ENCODE results near the gene DYDC2. TPM values are rescaled to one million over a fixed set of nuclear protein-coding genes. Genes with fewer than 3 reads are reported as not detected.

The DYDC2 gene
- total RNA-seq, 1 donor from 2014 or later = not detected

GRCh38 chr10:80359644-80360043 lies 3.1 kb downstream of the DYDC2 start:
- no peak for DNase-seq (ENCODE audit: low read depth)
- Histone ChIP-seq H3K4me2 (ENCODE audit: low read length) (no peak overlapping the region), H3K4me1 (ENCODE audit: insufficient read depth, low read length) (peaks cover 2% of the 10 kb centered on the region), H2AFZ (ENCODE audit: low read depth, low read length) (no peak overlapping the region), H3K27ac (ENCODE audit: low read depth, low read length) (no peak overlapping the region), H3K9ac (ENCODE audit: low read length) (no peak overlapping the region), H3K27me3 (ENCODE audit: insufficient read depth, low read length) (peaks cover 18% of the 10 kb centered on the region), H4K20me1 (ENCODE audit: insufficient read depth, low read length) (no peaks in the 10 kb centered on the region), H3K9me3 (ENCODE audit: insufficient read depth, low read depth, low read length) (no peaks in the 10 kb centered on the region), H3K36me3 (ENCODE audit: insufficient read depth, low read length) (no peaks in the 10 kb centered on the region), H3K79me2 (ENCODE audit: insufficient read depth, low read length) (no peaks in the 10 kb centered on the region), H3K4me3 (ENCODE audit: insufficient read depth, low read depth, low read length) (no peak overlapping the region)
- H3K9me3 Mint-ChIP-seq (ENCODE audit: unreplicated experiment) = peaks cover 4% of the 10 kb centered on the region
- H3K4me1 Mint-ChIP-seq (ENCODE audit: low read depth, unreplicated experiment) = no peaks in the 10 kb centered on the region
- no peak overlapping the region for H3K27ac Mint-ChIP-seq (ENCODE audit: unreplicated experiment)
- no peak overlapping the region for H3K4me3 Mint-ChIP-seq (ENCODE audit: unreplicated experiment)
- TF ChIP-seq EZH2 (IDR thresholded peaks at IDR 0.05; ENCODE audit: insufficient read depth, low read length) (no peak), CTCF (IDR thresholded peaks at IDR 0.05; ENCODE audit: insufficient read depth, low read depth, low read length) (no peak)
- no peaks in the 10 kb centered on the region for H3K36me3 Mint-ChIP-seq (ENCODE audit: low read depth, unreplicated experiment)
- peaks cover 21% of the 10 kb centered on the region for H3K27me3 Mint-ChIP-seq (ENCODE audit: low read depth, unreplicated experiment)
- FAIRE-seq = no peak

DNA sequence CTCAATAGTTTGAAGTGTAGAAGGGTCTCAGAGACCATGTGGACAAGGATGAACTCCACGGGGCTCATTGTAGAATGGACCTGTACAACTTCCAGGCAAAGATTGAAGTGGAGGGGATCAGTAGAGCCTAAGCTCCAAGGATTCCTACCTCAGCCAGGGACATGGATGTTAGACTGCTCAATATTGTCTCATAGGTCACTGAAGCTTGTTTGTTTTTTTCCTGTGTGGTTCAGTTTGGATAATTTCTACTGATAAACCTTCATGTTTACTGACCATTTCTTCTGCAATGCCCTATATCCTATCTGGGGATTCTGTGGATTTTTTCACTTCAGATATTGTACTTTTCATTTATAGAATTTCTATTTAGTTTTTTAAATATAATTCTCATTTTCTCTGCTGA lies 8.9 kb downstream of the DYDC2 start:
- Mint-ChIP-seq H3K36me3 (ENCODE audit: low read depth, unreplicated experiment) (no peaks in the 10 kb centered on the region), H3K9me3 (ENCODE audit: unreplicated experiment) (peaks cover 20% of the 10 kb centered on the region), H3K4me1 (ENCODE audit: low read depth, unreplicated experiment) (no peaks in the 10 kb centered on the region), H3K27me3 (ENCODE audit: low read depth, unreplicated experiment) (peaks cover 6% of the 10 kb centered on the region), H3K4me3 (ENCODE audit: unreplicated experiment) (no peak overlapping the region), H3K27ac (ENCODE audit: unreplicated experiment) (no peak overlapping the region)
- Histone ChIP-seq H3K4me2 (ENCODE audit: low read length) (no peak overlapping the region), H3K27me3 (ENCODE audit: insufficient read depth, low read length) (no peaks in the 10 kb centered on the region), H4K20me1 (ENCODE audit: insufficient read depth, low read length) (no peaks in the 10 kb centered on the region), H3K79me2 (ENCODE audit: insufficient read depth, low read length) (no peaks in the 10 kb centered on the region), H3K4me1 (ENCODE audit: insufficient read depth, low read length) (no peaks in the 10 kb centered on the region), H3K36me3 (ENCODE audit: insufficient read depth, low read length) (no peaks in the 10 kb centered on the region), H3K9me3 (ENCODE audit: insufficient read depth, low read depth, low read length) (no peaks in the 10 kb centered on the region), H2AFZ (ENCODE audit: low read depth, low read length) (no peak overlapping the region), H3K4me3 (ENCODE audit: insufficient read depth, low read depth, low read length) (no peak overlapping the region), H3K9ac (ENCODE audit: low read length) (no peak overlapping the region), H3K27ac (ENCODE audit: low read depth, low read length) (no peak overlapping the region)
- DNase-seq (ENCODE audit: low read depth) (no peak), FAIRE-seq (no peak)
- no peak for TF ChIP-seq EZH2 (IDR thresholded peaks at IDR 0.05; ENCODE audit: insufficient read depth, low read length)
- TF ChIP-seq CTCF (IDR thresholded peaks at IDR 0.05; ENCODE audit: insufficient read depth, low read depth, low read length) = no peak

DNA sequence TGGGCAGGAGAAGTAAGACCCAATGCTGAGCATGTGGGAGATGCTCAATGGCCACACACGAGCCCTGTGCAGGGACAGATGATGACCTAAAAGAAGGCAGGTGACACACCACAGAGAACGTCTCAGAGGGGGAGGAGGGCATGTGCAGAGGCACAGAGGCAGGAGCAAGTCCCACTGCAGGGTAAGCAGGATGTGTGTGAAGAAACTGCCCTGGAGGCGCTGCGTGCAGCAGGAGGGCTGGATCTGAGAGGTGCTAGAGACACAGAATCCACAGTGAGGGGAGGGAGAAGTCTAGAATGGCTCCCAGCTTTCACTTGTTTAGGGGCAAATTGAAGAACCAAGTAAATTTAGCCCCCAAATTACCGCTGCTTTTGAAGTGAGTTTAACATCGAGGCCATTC lies 14.9 kb downstream of the DYDC2 start:
- no peaks in the 10 kb centered on the region for H3K4me1 Mint-ChIP-seq (ENCODE audit: low read depth, unreplicated experiment)
- Histone ChIP-seq H3K4me2 (ENCODE audit: low read length) (no peak overlapping the region), H2AFZ (ENCODE audit: low read depth, low read length) (no peak overlapping the region), H3K27ac (ENCODE audit: low read depth, low read length) (no peak overlapping the region), H3K4me3 (ENCODE audit: insufficient read depth, low read depth, low read length) (no peak overlapping the region), H3K36me3 (ENCODE audit: insufficient read depth, low read length) (no peaks in the 10 kb centered on the region), H3K9me3 (ENCODE audit: insufficient read depth, low read depth, low read length) (no peaks in the 10 kb centered on the region), H3K27me3 (ENCODE audit: insufficient read depth, low read length) (no peaks in the 10 kb centered on the region), H3K79me2 (ENCODE audit: insufficient read depth, low read length) (no peaks in the 10 kb centered on the region), H3K4me1 (ENCODE audit: insufficient read depth, low read length) (no peaks in the 10 kb centered on the region), H4K20me1 (ENCODE audit: insufficient read depth, low read length) (no peaks in the 10 kb centered on the region), H3K9ac (ENCODE audit: low read length) (no peak overlapping the region)
- no peak for DNase-seq (ENCODE audit: low read depth)
- no peak for FAIRE-seq
- H3K9me3 Mint-ChIP-seq (ENCODE audit: unreplicated experiment) = peaks cover 16% of the 10 kb centered on the region
- TF ChIP-seq EZH2 (IDR thresholded peaks at IDR 0.05; ENCODE audit: insufficient read depth, low read length) (no peak), CTCF (IDR thresholded peaks at IDR 0.05; ENCODE audit: insufficient read depth, low read depth, low read length) (no peak)
- H3K4me3 Mint-ChIP-seq (ENCODE audit: unreplicated experiment) = no peak overlapping the region
- H3K27me3 Mint-ChIP-seq (ENCODE audit: low read depth, unreplicated experiment) = peaks cover 7% of the 10 kb centered on the region
- no peaks in the 10 kb centered on the region for H3K36me3 Mint-ChIP-seq (ENCODE audit: low read depth, unreplicated experiment)
- no peak overlapping the region for H3K27ac Mint-ChIP-seq (ENCODE audit: unreplicated experiment)
